Measurements from ENCODE around the gene NCK1. TPM values are rescaled to one million over a fixed set of nuclear protein-coding genes. Genes with fewer than 3 reads are reported as not detected.
A peak's percentile ranks its signal among the peaks of the same experiment; 100 is the strongest.
"Not testable (repeated sequence)": the region's sequence is repeated elsewhere in the genome, so short reads cannot be mapped to it uniquely, and the experiment has no call there.

NCK1 gene
- total RNA-seq, 1 donor from 2014 or later: 11.4 TPM

DNA sequence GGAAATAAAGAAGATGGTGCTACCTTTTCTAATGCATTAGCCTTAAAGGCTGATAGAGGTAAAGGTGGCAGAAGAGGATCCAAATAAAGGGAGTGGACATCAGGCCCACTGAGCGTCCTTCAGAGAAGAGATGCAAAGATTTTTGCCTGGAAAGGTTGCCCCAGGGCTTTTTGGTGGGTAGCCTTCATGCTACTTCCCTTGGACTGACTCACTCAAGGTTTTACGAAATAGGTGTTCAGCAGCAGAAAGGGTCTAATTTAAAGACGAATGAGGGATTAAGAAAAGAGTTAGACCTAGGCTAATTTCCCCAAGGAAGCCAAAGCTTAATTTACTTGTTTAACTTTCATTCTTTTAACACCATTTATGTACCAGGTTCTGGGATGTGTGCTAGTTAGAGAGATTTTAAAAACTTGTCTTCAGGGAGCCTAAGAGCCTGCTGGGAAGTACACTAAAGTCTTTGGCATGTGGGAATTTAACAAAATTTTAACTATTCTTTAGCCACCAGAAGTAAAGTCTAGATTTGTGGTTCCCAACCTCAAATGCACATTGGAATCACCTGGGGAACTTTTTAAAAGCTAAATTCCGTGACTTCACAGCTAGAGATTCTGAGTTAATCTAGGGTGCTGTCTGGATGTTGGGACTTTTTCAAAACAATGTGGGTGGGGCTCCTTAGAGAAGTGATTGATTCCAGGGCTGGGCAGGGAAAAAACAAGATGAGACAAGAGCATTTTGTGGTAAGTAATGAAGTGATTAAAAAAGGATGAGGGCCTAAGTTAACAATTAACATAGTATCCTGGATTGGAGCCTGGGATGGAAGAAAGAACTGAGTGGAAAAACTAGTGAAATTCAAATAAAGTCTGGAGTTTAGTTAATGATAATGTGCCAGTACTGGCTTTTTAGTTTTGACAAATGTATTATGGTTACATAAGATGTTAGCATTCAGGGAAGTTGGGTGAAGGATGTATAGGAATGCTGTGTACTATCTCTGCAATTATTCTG, 99.1 kb downstream of the NCK1 start:
- TF ChIP-seq, protein P1, sequence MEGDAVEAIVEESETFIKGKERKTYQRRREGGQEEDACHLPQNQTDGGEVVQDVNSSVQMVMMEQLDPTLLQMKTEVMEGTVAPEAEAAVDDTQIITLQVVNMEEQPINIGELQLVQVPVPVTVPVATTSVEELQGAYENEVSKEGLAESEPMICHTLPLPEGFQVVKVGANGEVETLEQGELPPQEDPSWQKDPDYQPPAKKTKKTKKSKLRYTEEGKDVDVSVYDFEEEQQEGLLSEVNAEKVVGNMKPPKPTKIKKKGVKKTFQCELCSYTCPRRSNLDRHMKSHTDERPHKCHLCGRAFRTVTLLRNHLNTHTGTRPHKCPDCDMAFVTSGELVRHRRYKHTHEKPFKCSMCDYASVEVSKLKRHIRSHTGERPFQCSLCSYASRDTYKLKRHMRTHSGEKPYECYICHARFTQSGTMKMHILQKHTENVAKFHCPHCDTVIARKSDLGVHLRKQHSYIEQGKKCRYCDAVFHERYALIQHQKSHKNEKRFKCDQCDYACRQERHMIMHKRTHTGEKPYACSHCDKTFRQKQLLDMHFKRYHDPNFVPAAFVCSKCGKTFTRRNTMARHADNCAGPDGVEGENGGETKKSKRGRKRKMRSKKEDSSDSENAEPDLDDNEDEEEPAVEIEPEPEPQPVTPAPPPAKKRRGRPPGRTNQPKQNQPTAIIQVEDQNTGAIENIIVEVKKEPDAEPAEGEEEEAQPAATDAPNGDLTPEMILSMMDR (conservative IDR thresholded peaks at IDR 0.05; ENCODE audit: low read depth, low read length): no peak
- DNase-seq (ENCODE audit: low read depth): peak; percentile 58
- no peak overlapping the region for H3K4me3 ChIP-seq (ENCODE audit: low read depth, low read length)

DNA sequence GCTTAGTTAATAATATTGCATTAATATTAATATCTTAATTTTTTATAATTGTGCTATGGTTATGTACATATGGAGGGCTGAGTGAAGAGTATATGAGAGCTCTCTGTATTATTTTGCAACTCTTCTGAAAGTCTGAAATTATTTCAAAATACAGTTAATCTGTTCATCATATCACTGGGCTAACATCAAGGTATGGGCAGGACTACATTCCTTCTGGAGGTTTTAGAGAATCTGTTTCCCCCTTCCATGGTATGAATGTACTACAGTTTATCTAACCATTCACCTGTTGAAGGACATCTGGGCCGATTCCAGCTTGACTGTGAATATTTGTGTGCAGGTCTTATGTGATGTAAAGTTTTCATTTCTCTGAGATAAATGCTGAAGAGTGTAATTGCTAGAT, 100.9 kb downstream of the NCK1 start:
- no peak overlapping the region for H3K4me3 ChIP-seq (ENCODE audit: low read depth, low read length)
- DNase-seq (ENCODE audit: low read depth): no peak
- TF ChIP-seq, protein P1 (conservative IDR thresholded peaks at IDR 0.05; ENCODE audit: low read depth, low read length): no peak

DNA sequence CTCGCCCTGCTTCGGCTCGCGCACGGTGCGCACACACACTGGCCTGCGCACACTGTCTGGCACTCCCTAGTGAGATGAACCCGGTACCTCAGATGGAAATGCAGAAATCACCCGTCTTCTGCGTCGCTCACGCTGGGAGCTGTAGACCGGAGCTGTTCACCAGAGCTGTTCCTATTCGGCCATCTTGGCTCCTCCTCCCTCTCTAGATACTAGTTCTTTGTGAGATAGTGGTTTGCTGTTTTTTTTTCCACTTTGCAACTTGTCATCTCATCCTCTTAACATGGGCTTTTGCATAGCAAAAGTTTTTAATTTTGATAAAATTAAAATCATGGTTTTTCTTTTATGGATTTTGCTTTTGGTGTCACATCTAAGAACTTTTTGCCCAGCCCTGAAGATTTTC, 107.5 kb downstream of the NCK1 start:
- not testable (repeated sequence) for DNase-seq (ENCODE audit: low read depth); H3K4me3 ChIP-seq (ENCODE audit: low read depth, low read length)

DNA sequence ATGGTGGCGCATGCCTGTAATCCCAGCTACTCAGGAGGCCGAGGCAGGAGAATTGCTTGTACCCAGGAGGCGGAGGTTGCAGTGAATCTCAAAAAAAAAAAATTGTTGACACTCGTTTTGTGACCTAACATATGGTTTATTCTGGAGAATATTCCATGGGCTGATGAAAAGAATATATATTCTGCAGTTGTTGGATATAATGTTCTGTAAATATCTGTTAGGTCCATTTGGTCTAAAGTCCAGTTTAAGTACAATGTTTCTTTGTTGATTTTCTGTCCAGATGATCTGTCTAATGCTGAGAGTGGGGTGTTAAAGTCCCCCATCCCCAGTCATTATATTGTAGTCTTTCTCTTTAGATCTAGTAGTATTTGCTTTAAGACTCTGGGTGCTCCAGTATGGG, 111.3 kb downstream of the NCK1 start:
- TF ChIP-seq, protein P1 (conservative IDR thresholded peaks at IDR 0.05; ENCODE audit: low read depth, low read length): no peak
- no peak overlapping the region for H3K4me3 ChIP-seq (ENCODE audit: low read depth, low read length)
- no peak for DNase-seq (ENCODE audit: low read depth)

DNA sequence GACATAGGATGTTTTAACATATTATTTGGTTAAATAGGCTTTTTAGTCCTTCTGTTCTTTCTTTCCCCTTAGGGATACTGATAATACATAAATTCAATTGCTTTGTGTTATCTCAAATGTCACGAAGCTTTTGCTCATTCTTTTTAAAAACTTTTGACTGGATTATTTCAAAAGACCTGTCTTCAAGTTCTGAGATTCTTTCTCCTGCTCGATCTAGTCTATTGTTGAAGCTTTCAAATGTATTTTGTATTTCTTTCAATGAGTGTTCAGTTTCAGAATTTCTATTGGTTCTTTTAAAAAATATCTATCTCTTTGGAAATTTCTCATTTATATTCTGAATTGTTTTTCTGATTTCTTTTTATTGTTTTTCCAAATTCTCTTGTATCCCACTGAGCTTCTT, 112.7 kb downstream of the NCK1 start:
- TF ChIP-seq, protein P1 (conservative IDR thresholded peaks at IDR 0.05; ENCODE audit: low read depth, low read length): no peak
- H3K4me3 ChIP-seq (ENCODE audit: low read depth, low read length): no peak overlapping the region
- no peak for DNase-seq (ENCODE audit: low read depth)

DNA sequence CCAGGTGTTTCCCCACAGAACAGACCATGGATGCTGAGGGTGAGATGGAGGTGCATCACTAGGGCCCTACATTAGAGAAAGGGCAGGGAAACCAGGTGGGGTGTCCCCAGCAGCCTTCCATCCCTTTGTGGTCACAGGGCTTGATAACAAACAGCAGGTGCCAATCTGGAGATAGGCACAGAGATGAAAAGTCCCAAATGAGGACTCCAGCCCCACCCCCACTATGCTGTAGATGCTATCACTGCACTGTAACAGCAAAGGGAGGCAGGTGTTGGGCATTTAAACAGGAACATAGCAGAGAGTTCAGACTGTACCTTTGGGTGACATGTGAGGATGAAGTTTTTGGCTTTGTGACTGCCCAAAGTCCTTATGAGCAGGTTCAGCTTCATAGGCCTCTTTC, 117.2 kb downstream of the NCK1 start:
- H3K4me3 ChIP-seq (ENCODE audit: low read depth, low read length): no peak overlapping the region
- no peak for DNase-seq (ENCODE audit: low read depth)
- TF ChIP-seq, protein P1 (conservative IDR thresholded peaks at IDR 0.05; ENCODE audit: low read depth, low read length): no peak

DNA sequence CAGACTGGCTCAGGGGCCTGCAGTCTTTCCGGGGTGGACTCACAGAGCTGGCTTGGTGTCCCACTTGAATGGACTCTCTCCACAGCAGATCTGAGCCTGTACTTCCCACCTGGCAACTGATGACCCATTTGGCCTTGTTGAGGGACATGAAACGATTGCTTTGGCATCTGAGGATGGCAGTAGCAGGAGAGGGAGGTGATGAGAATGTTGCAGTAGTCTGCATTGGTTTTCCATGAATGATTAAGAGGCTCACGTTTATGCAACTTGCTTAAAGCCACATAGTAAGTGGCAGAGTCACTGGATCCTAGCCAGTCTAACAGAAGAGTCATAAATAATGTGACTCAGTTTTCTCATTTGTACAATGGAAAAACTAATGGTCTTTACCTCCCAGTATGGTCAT, 117.7 kb downstream of the NCK1 start:
- H3K4me3 ChIP-seq (ENCODE audit: low read depth, low read length): no peak overlapping the region
- peak; percentile 29 for DNase-seq (ENCODE audit: low read depth)
- TF ChIP-seq, protein P1 (conservative IDR thresholded peaks at IDR 0.05; ENCODE audit: low read depth, low read length): no peak

All from epithelial cell of proximal tubule (primary cell).